Kidney (tissue), 14 donors: ENCODE results near the gene EFNA3. TPM values are rescaled to one million over a fixed set of nuclear protein-coding genes. Genes with fewer than 3 reads are reported as not detected.

Experiments used
- DNase-seq, 5 donors: peaks; one replicate each; pipeline ENCODE4 v3.0.0-alpha.2; 2013 to 2020
- FAIRE-seq: peaks from 2 replicates; lab custom pipeline; 2012; peaks lifted over from hg19 to GRCh38; lab: Jason Lieb, UNC
- H3K27ac ChIP-seq, 2 donors: one replicate each; pipeline ENCODE4 v1.7.0; 2013; ENCODE audit warnings: low read depth in 2 of 2, low read length in 2 of 2, inconsistent platforms in 1 of 2
- H3K27me3 ChIP-seq: one replicate; pipeline ENCODE4 v1.7.1; 2013; ENCODE audit warnings: low read length, inconsistent platforms; ENCODE audit not compliant: control insufficient read depth, insufficient read depth
- H3K36me3 ChIP-seq, 3 donors: one replicate each; pipeline versions ENCODE4 v1.7.0 to v1.7.1; 2013; ENCODE audit warnings: low read length in 3 of 3, control low read depth in 1 of 3, inconsistent platforms in 1 of 3; ENCODE audit not compliant: insufficient read depth in 3 of 3, control insufficient read depth in 2 of 3
- H3K4me1 ChIP-seq, 3 donors: one replicate each; pipeline versions ENCODE4 v1.7.0 to v1.7.1; 2013; ENCODE audit warnings: low read length in 3 of 3, inconsistent platforms in 1 of 3, low read depth in 1 of 3; ENCODE audit not compliant: control insufficient read depth in 2 of 3, insufficient read depth in 2 of 3
- H3K4me3 ChIP-seq, 3 donors: one replicate each; pipeline versions ENCODE4 v1.7.0 to v1.8.1; 2013; ENCODE audit warnings: low read length in 3 of 3, control low read depth in 1 of 3, inconsistent platforms in 1 of 3
- H3K9ac ChIP-seq, 3 donors: one replicate each; pipeline versions ENCODE4 v1.7.0 to v1.7.1; 2013; ENCODE audit warnings: low read length in 3 of 3, control low read depth in 1 of 3, inconsistent platforms in 1 of 3
- H3K9me3 ChIP-seq, 3 donors: one replicate each; pipeline versions ENCODE4 v1.7.0 to v1.7.1; 2013; ENCODE audit warnings: low read length in 3 of 3, control low read depth in 1 of 3, inconsistent platforms in 1 of 3; ENCODE audit not compliant: control insufficient read depth in 2 of 3, insufficient read depth in 1 of 3
- CTCF ChIP-seq: IDR thresholded peaks from 3 replicates; pipeline ENCODE4 v1.5.1; 2012; ENCODE audit warnings: mild to moderate bottlenecking, moderate library complexity, borderline replicate concordance; ENCODE audit not compliant: insufficient read depth; ENCODE audit errors: extremely low read depth
- intact Hi-C: fragments of 100-400 bp; cut with DNase I; formaldehyde crosslinking; loops from one replicate; pipeline ENCODE4 v1.11.1; 2022
- polyA plus RNA-seq: library from polyadenylated mRNA; stranded (reverse); fragments of 350-450 nt; fragmentation: Illumina TruSeq; extraction: RNeasy Lipid Tissue Mini Kit (QIAGEN cat#74804); gene quantifications from one replicate; pipeline ENCODE4 v1.2.3, GENCODE V29; 2014; ENCODE audit warnings: low read depth, low replicate concordance; ENCODE audit not compliant: insufficient read depth
- total RNA-seq: library from RNA; stranded (reverse); fragmentation: NEBNext Ultra II Directional; extraction: Animal tissue kit (Norgen Biotek cat#: 25700); gene quantifications from one replicate; pipeline ENCODE4 v1.2.1, GENCODE V29; 2021
- donor health status: control.
- donor health status: control.
- donor health status: control.
- donor health status: control.
- donor health status: control.
- donor health status: DM: yes; HTN: yes; CAD: no.
- donor health status: Normal renal cell carcinoma (clear cell type).

EFNA3 gene
- total and polyA plus RNA-seq, 2 donors from 2014 or later = 1.2 to 1.7 TPM

DNA sequence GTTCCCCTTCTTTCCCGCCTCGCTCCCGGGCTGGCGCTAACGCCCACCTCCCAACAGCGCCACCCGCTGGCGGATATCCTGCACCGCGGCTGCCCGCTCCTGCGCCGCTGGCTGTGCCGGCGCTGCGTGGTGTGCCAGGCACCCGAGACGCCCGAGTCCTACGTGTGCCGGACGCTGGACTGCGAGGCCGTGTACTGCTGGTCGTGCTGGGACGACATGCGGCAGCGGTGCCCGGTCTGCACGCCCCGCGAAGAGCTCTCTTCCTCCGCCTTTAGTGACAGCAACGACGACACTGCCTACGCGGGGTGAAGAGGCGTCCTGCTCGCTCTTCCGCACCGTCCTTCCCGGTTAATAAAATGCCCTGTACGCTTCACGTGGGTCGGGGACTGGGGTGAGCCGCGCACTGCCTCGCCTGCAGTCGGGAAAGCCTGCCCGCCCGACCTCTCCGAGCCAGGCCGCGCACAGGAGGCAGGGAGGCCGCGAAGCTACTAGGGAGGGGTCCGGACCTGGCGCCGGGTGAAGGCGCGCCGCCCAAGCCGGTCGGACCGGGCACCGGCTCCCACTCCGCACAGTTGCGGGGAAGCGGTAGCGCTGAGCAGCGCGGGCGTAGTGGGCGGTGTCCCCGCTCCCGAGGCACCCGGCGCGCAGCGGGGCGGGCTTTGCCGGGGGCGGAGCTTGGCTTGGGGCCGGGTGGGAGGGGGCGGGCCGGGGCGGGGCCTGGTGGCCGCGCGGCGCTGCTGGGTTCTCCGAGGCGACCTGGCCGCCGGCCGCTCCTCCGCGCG is 27.9 kb upstream of the EFNA3 start, which contains the start of gene ADAM15:
ADAM15 (plus strand) TSS at position 757 of the 782 bp plus-strand sequence. CDS start 71 bp downstream, outside the sequence.
- H3K4me1 ChIP-seq = peaks cover 0 to 16% (median 8%) of the 10 kb centered on the region in 3 donors

DNA sequence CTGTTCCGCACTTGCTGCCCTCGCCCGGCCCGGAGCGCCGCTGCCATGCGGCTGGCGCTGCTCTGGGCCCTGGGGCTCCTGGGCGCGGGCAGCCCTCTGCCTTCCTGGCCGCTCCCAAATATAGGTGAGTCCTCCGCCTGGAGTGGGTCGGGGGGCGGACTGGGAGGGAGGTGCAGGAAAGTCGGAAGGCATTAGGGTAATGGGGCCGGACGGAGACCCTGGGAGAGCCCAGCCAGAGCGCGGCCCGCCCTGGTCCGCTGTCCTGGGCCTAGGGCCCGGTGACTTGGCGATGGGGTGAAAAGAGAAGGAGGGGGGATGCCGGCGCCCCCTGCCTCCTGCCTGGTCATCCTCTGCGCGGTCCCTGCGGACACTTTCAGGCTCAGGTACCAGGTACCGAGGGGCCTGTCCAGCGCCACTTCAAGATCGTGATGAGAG is 27.3 kb upstream of the EFNA3 start:
- intact Hi-C loops = no loop called here
- peak overlapping the region; percentile 21 to 70 (median 56) for H3K4me3 ChIP-seq
- H3K36me3 ChIP-seq = no peaks in the 10 kb centered on the region
- no peaks in the 10 kb centered on the region for H3K27me3 ChIP-seq
- H3K27ac ChIP-seq = peak overlapping the region; percentile 67 to 71
- no peaks in the 10 kb centered on the region for H3K9me3 ChIP-seq
- FAIRE-seq (no peak), DNase-seq (peak in 1 of 5 donors; percentile 32)
- peaks cover 0 to 16% (median 8%) of the 10 kb centered on the region in 3 donors for H3K4me1 ChIP-seq
- no peak for TF ChIP-seq CTCF
- peak overlapping the region in 2 of 3 donors; percentile 64 to 80 for H3K9ac ChIP-seq

More for the DNA sequence above, 27.9 kb upstream of the EFNA3 start, which contains the start of gene ADAM15:
- DNase-seq = peak; percentile 85 to 90 (median 89)
- Histone ChIP-seq H3K9me3 (no peaks in the 10 kb centered on the region), H3K9ac (peak within 1 kb of the TSS; percentile 36 to 80 (median 64)), H3K4me3 (peak within 1 kb of the TSS; percentile 53 to 74 (median 73)), H3K36me3 (no peaks in the 10 kb centered on the region), H3K27ac (peak within 1 kb of the TSS; percentile 78 to 82), H3K27me3 (no peaks in the 10 kb centered on the region)
- TF ChIP-seq CTCF = peak; percentile 85
- no peak for FAIRE-seq
- intact Hi-C loops = no loop called here

- intact Hi-C loops = no loop called here
- Histone ChIP-seq H3K4me1 (peaks cover 0 to 16% (median 8%) of the 10 kb centered on the region in 3 donors), H3K9ac (peak overlapping the region in 2 of 3 donors; percentile 64 to 80), H3K27me3 (no peaks in the 10 kb centered on the region), H3K4me3 (peak overlapping the region; percentile 21 to 70 (median 56)), H3K36me3 (no peaks in the 10 kb centered on the region), H3K9me3 (no peaks in the 10 kb centered on the region), H3K27ac (peak overlapping the region; percentile 67 to 71)
- no peak for FAIRE-seq
- peak in 4 of 5 donors; percentile 10 to 90 (median 40) for DNase-seq
- no peak for TF ChIP-seq CTCF
Observed at GRCh38 chr1:155051777-155052398, 26.7 kb upstream of the EFNA3 start.
